H1 (cell line): Measurements from ENCODE around the gene PTEN. TPM values are rescaled to one million over a fixed set of nuclear protein-coding genes. Genes with fewer than 3 reads are reported as not detected.

ENCODE experiments used
- CTCF ChIA-PET: fragments of 300-600 bp; sonication (Branson Sonifier 250); formaldehyde crosslinking; loops from one replicate; lab custom pipeline; 2021; ENCODE audit not compliant: partially characterized antibody; lab: Charles Lee
- POLR2A ChIA-PET: fragments of 300-600 bp; sonication (Branson Sonifier 250); formaldehyde crosslinking; loops from one replicate; lab custom pipeline; 2021; ENCODE audit warnings: inconsistent platforms; ENCODE audit not compliant: partially characterized antibody; lab: Charles Lee
- DNase-seq, 2 experiments: peaks; one replicate each; pipeline versions ENCODE4 v3.0.0 to v3.0.0-alpha.2; 2010 to 2022; ENCODE audit warnings: low spot score in 2 of 2, low read depth in 1 of 2, mixed read lengths in 1 of 2
- FAIRE-seq: peaks from 2 replicates; lab custom pipeline; 2011; peaks lifted over from hg19 to GRCh38; lab: Jason Lieb, UNC
- H2AFZ ChIP-seq: 2 replicates; pipeline ENCODE4 v1.8.1; 2012; ENCODE audit warnings: low read length, inconsistent platforms
- H2AK5ac ChIP-seq: 2 replicates; pipeline ENCODE4 v1.6.1; 2013; ENCODE audit warnings: low read depth, low read length
- H2BK120ac ChIP-seq: replicated peaks from 2 replicates; pipeline ENCODE3; 2013; ENCODE audit warnings: low read depth, low read length, inconsistent platforms
- H2BK12ac ChIP-seq: 2 replicates; pipeline ENCODE4 v1.6.1; 2013; ENCODE audit warnings: low read depth, low read length
- H2BK15ac ChIP-seq: 2 replicates; pipeline ENCODE4 v1.6.1; 2013; ENCODE audit warnings: low read length
- H2BK20ac ChIP-seq: 2 replicates; pipeline ENCODE4 v1.6.1; 2013; ENCODE audit warnings: low read length
- H2BK5ac ChIP-seq: 2 replicates; pipeline ENCODE4 v1.6.1; 2013; ENCODE audit warnings: low read depth, low read length
- H3K14ac ChIP-seq: 2 replicates; pipeline ENCODE4 v1.6.1; 2013; ENCODE audit warnings: inconsistent platforms; ENCODE audit not compliant: insufficient read length
- H3K18ac ChIP-seq: 2 replicates; pipeline ENCODE4 v1.6.1; 2013; ENCODE audit warnings: low read length; ENCODE audit errors: extremely low read depth
- H3K23ac ChIP-seq: 2 replicates; pipeline ENCODE4 v1.6.1; 2013; ENCODE audit warnings: inconsistent platforms; ENCODE audit not compliant: insufficient read length
- H3K23me2 ChIP-seq: 2 replicates; pipeline ENCODE4 v1.6.1; 2013; ENCODE audit warnings: low read depth, low read length
- H3K27ac ChIP-seq: 2 replicates; pipeline ENCODE4 v1.6.1; 2011; ENCODE audit warnings: low read depth, low read length, inconsistent platforms
- H3K27me3 ChIP-seq, 4 experiments: replicated peaks in 1 of 4; 1 replicate in 1 of 4; 2 replicates in 3 of 4; pipeline versions ENCODE4 v1.6.1 to v1.8.1; 2011 to 2013; ENCODE audit warnings: low read length in 3 of 4, mild to moderate bottlenecking in 3 of 4, inconsistent platforms in 2 of 4, mixed read lengths in 2 of 4, moderate library complexity in 1 of 4; ENCODE audit not compliant: control insufficient read depth in 3 of 4, insufficient read depth in 3 of 4; ENCODE audit errors: extremely low read depth in 1 of 4
- H3K36me3 ChIP-seq, 4 experiments: 2 replicates each; pipeline versions ENCODE4 v1.6.1 to v1.8.1; 2011 to 2013; ENCODE audit warnings: mild to moderate bottlenecking in 4 of 4, low read length in 3 of 4, moderate library complexity in 2 of 4, control low read depth in 1 of 4, inconsistent platforms in 1 of 4; ENCODE audit not compliant: insufficient read depth in 4 of 4, control insufficient read depth in 2 of 4
- H3K4ac ChIP-seq: replicated peaks from 2 replicates; pipeline ENCODE3; 2013; ENCODE audit warnings: low read length, low read depth, mixed read lengths, inconsistent platforms; ENCODE audit not compliant: insufficient read length
- H3K4me1 ChIP-seq, 4 experiments: replicated peaks in 1 of 4; 1 replicate in 1 of 4; 2 replicates in 3 of 4; pipeline versions ENCODE4 v1.6.1 to v1.8.1; 2011 to 2013; ENCODE audit warnings: low read length in 3 of 4, inconsistent platforms in 2 of 4, mixed read lengths in 1 of 4; ENCODE audit not compliant: insufficient read depth in 4 of 4, control insufficient read depth in 3 of 4
- H3K4me2 ChIP-seq, 2 experiments: 2 replicates each; pipeline versions ENCODE4 v1.6.1 to v1.8.1; 2011 to 2013; ENCODE audit warnings: low read depth in 2 of 2, low read length in 2 of 2, control low read depth in 1 of 2, inconsistent platforms in 1 of 2, mild to moderate bottlenecking in 1 of 2; ENCODE audit not compliant: insufficient read depth in 1 of 2
- H3K4me3 ChIP-seq, 4 experiments: fragments of 200-600, 300-600 bp in 1 of 4; sonication (generic), shearing (Covaris generic), sonication (Bioruptor Twin) in 1 of 4; 2 replicates each; pipeline versions ENCODE4 v1.5.1 to v1.8.1; 2011 to 2016; ENCODE audit warnings: low read length in 4 of 4, low read depth in 3 of 4, control low read depth in 2 of 4, inconsistent platforms in 2 of 4, mild to moderate bottlenecking in 2 of 4, mixed read lengths in 1 of 4, moderate library complexity in 1 of 4; ENCODE audit not compliant: insufficient read depth in 2 of 4; ENCODE audit errors: extremely low read depth in 1 of 4
- H3K56ac ChIP-seq: replicated peaks from 2 replicates; pipeline ENCODE3; 2013; ENCODE audit warnings: low read depth, mild to moderate bottlenecking, mixed read lengths, low read length, inconsistent platforms; ENCODE audit not compliant: insufficient read length
- H3K79me1 ChIP-seq: 2 replicates; pipeline ENCODE4 v1.6.1; 2013; ENCODE audit warnings: low read depth, low read length, control low read depth
- H3K79me2 ChIP-seq, 2 experiments: 2 replicates each; pipeline versions ENCODE4 v1.6.1 to v1.8.1; 2012 to 2013; ENCODE audit warnings: low read length in 2 of 2, mild to moderate bottlenecking in 2 of 2, inconsistent platforms in 1 of 2; ENCODE audit not compliant: insufficient read depth in 2 of 2, control insufficient read depth in 1 of 2
- H3K9ac ChIP-seq, 4 experiments: replicated peaks in 1 of 4; 1 replicate in 1 of 4; 2 replicates in 3 of 4; pipeline versions ENCODE4 v1.6.1 to v1.8.1; 2011 to 2013; ENCODE audit warnings: low read depth in 3 of 4, low read length in 3 of 4, control low read depth in 2 of 4, mild to moderate bottlenecking in 2 of 4, moderate library complexity in 2 of 4, inconsistent platforms in 1 of 4; ENCODE audit errors: extremely low read depth in 1 of 4
- H3K9me3 ChIP-seq, 2 experiments: 2 replicates each; pipeline versions ENCODE4 v1.6.1 to v1.8.1; 2012 to 2013; ENCODE audit warnings: mild to moderate bottlenecking in 2 of 2, moderate library complexity in 2 of 2, control low read depth in 1 of 2, inconsistent platforms in 1 of 2, low read depth in 1 of 2, low read length in 1 of 2, mixed read lengths in 1 of 2; ENCODE audit not compliant: insufficient read depth in 2 of 2
- H4K20me1 ChIP-seq, 2 experiments: replicated peaks in 1 of 2; 2 replicates each; pipeline versions ENCODE3 to v1.8.1; 2011 to 2013; ENCODE audit warnings: inconsistent platforms in 2 of 2, low read length in 2 of 2, mild to moderate bottlenecking in 1 of 2; ENCODE audit not compliant: insufficient read depth in 2 of 2, control insufficient read depth in 1 of 2
- H4K5ac ChIP-seq: 2 replicates; pipeline ENCODE4 v1.6.1; 2013; ENCODE audit warnings: low read length, low read depth, mixed read lengths, inconsistent platforms; ENCODE audit not compliant: insufficient read length
- H4K8ac ChIP-seq: 2 replicates; pipeline ENCODE4 v1.8.0; 2013; ENCODE audit warnings: mild to moderate bottlenecking, moderate library complexity, low read length, inconsistent platforms; ENCODE audit not compliant: insufficient read depth; ENCODE audit errors: extremely low read depth
- H4K91ac ChIP-seq: replicated peaks from 2 replicates; pipeline ENCODE3; 2013; ENCODE audit warnings: low read length, mixed read lengths, inconsistent platforms; ENCODE audit not compliant: insufficient read length
- HDAC2 ChIP-seq, 2 experiments: fragments of 300-600 bp in 1 of 2; sonication (generic) in 1 of 2; IDR thresholded peaks; 2 replicates each; pipeline ENCODE4 v1.6.1; 2011 to 2012; ENCODE audit warnings: low read depth in 2 of 2, low read length in 2 of 2, mild to moderate bottlenecking in 2 of 2, moderate library complexity in 2 of 2, borderline replicate concordance in 1 of 2, inconsistent platforms in 1 of 2
- RBBP5 ChIP-seq: IDR thresholded peaks from 2 replicates; pipeline ENCODE4 v1.7.1; 2012; ENCODE audit warnings: low read depth, mild to moderate bottlenecking, inconsistent platforms, low read length, moderate library complexity, borderline replicate concordance
- ZNF274 ChIP-seq: IDR thresholded peaks from 2 replicates; pipeline ENCODE4 v1.7.0; 2012; ENCODE audit warnings: low read length, borderline replicate concordance; ENCODE audit errors: extremely low read depth
- polyA plus RNA-seq, 7 experiments: library from polyadenylated mRNA; depleted of rRNA in 3 of 7; stranded (reverse) in 5 of 7; unstranded in 2 of 7; fragments of >200 nt in 5 of 7; fragments of 200-250 nt in 2 of 7; gene quantifications; 1 replicate in 5 of 7; 2 replicates in 1 of 7; 4 replicates in 1 of 7; pipeline versions ENCODE4 v1.2.1 to v1.2.3, GENCODE V29; 2011 to 2013; ENCODE audit warnings: missing spikeins in 2 of 7, mixed read lengths in 2 of 7
- total RNA-seq: library from RNA; stranded (reverse); fragmentation: NEBNext Ultra II Directional; extraction: Animal tissue kit (Norgen Biotek cat#: 25700); gene quantifications from 2 replicates; pipeline ENCODE4 v1.2.1, GENCODE V29; 2021
- TF ChIP-seq, protein P1 (sequence below): IDR thresholded peaks from 2 replicates; pipeline ENCODE4 v1.6.1; 2012; ENCODE audit warnings: inconsistent platforms

Gene PTEN
- total and polyA plus RNA-seq, 2 of the 8 experiments (the other 6 are each of a cell fraction or from before 2014, with no cell fraction given) = 6.3 to 48.7 TPM

GRCh38 chr10:87837445-87837844, 26.0 kb upstream of the PTEN start:
- no peaks in the 10 kb centered on the region for H3K79me2 ChIP-seq
- no peak overlapping the region for H2BK20ac ChIP-seq
- no peak overlapping the region for H2AFZ ChIP-seq
- no peak overlapping the region for H3K4me2 ChIP-seq
- no peak overlapping the region for H3K9ac ChIP-seq
- H3K56ac ChIP-seq = no peak overlapping the region
- no peak overlapping the region for H3K4ac ChIP-seq
- no peak for TF ChIP-seq ZNF274
- no peak for TF ChIP-seq HDAC2 (IDR thresholded peaks at IDR 0.05; ENCODE audit: borderline replicate concordance in 1 of 2, low read depth in 2 of 2, low read length in 2 of 2)
- no peak for TF ChIP-seq RBBP5
- TF ChIP-seq, protein P1, sequence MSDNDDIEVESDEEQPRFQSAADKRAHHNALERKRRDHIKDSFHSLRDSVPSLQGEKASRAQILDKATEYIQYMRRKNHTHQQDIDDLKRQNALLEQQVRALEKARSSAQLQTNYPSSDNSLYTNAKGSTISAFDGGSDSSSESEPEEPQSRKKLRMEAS = no peak
- no peaks in the 10 kb centered on the region for H4K20me1 ChIP-seq
- H3K4me3 ChIP-seq = no peak overlapping the region
- no peaks in the 10 kb centered on the region for H3K36me3 ChIP-seq
- no peak overlapping the region for H2BK120ac ChIP-seq
- no peak overlapping the region for H3K14ac ChIP-seq
- no peak for DNase-seq
- H3K27me3 ChIP-seq = no peaks in the 10 kb centered on the region
- no peaks in the 10 kb centered on the region for H3K79me1 ChIP-seq
- no peak overlapping the region for H3K27ac ChIP-seq
- H2BK12ac ChIP-seq = no peak overlapping the region
- no peak overlapping the region for H4K91ac ChIP-seq
- H3K23ac ChIP-seq = no peak overlapping the region
- H2AK5ac ChIP-seq = no peak overlapping the region
- H3K18ac ChIP-seq = no peak overlapping the region
- H3K4me1 ChIP-seq = no peaks in the 10 kb centered on the region
- no peak overlapping the region for H4K5ac ChIP-seq
- no peak overlapping the region for H4K8ac ChIP-seq
- FAIRE-seq = no peak
- H3K23me2 ChIP-seq = no peaks in the 10 kb centered on the region
- no peak overlapping the region for H2BK5ac ChIP-seq
- H2BK15ac ChIP-seq = no peak overlapping the region
- H3K9me3 ChIP-seq = no peaks in the 10 kb centered on the region
- POLR2A ChIA-PET = no interaction called here
- CTCF ChIA-PET = no interaction called here
